Endothelial cell of hepatic sinusoid (primary cell): ENCODE measurements around the gene SPAG7.

ENCODE experiments used
- in situ Hi-C: cut with HindIII; loops from 2 replicates; pipeline ENCODE4 v1.10.0; 2017; ENCODE audit warnings: low sequenced_read_pairs

Gene SPAG7

GRCh38 chr17:4967539-4968485 is at the start of gene SPAG7:
Gene SPAG7, minus strand, starts transcription at chr17:4967817. Its CDS starts 13 bp downstream, at chr17:4967804.
- in situ Hi-C loops = no loop called here

GRCh38 chr17:5014357-5014756 is 46.7 kb upstream of the SPAG7 start:
- in situ Hi-C loops = no loop called here

GRCh38 chr17:5011928-5012327 is 44.3 kb upstream of the SPAG7 start:
- in situ Hi-C loops = no loop called here

- in situ Hi-C loops = loop anchor here (5.0 kb wide), 1 partner anchor 56 kb away; the partner anchor contains the start of gene PFN1
Observed at GRCh38 chr17:5003214-5003867, 35.7 kb upstream of the SPAG7 start.

GRCh38 chr17:5002121-5002788 is 34.6 kb upstream of the SPAG7 start:
- in situ Hi-C loops = loop anchor here (5.0 kb wide), 1 partner anchor 55 kb away; the partner anchor contains the start of gene PFN1

GRCh38 chr17:5000237-5000639 is 32.6 kb upstream of the SPAG7 start:
- in situ Hi-C loops = loop anchor here (5.0 kb wide), 1 partner anchor 53 kb away; the partner anchor contains the start of gene PFN1

- in situ Hi-C loops = loop anchor here (5.0 kb wide), 1 partner anchor 52 kb away; the partner anchor contains the start of gene PFN1
Observed at GRCh38 chr17:4999430-5000093, 31.9 kb upstream of the SPAG7 start.

GRCh38 chr17:4998732-4999429 is 31.3 kb upstream of the SPAG7 start:
- in situ Hi-C loops = no loop called here

GRCh38 chr17:4998027-4998731 is 30.6 kb upstream of the SPAG7 start:
- in situ Hi-C loops = no loop called here

GRCh38 chr17:4997302-4998026 is 29.8 kb upstream of the SPAG7 start, which contains the start of the genes INCA1 and KIF1C:
Gene INCA1, minus strand, starts transcription at chr17:4997522. Its CDS starts 3,085 bp downstream, at chr17:4994437.
Gene KIF1C, plus strand, starts transcription at chr17:4997950. Its CDS starts 2,297 bp downstream, at chr17:5000247.
- in situ Hi-C loops = no loop called here

GRCh38 chr17:4994081-4994595 is 26.5 kb upstream of the SPAG7 start:
- in situ Hi-C loops = no loop called here

- in situ Hi-C loops = no loop called here
Observed at GRCh38 chr17:4987767-4988567, 20.4 kb upstream of the SPAG7 start.

- in situ Hi-C loops = no loop called here
Observed at GRCh38 chr17:4986951-4987766, 19.5 kb upstream of the SPAG7 start, which contains the start of gene CAMTA2. Gene CAMTA2, minus strand, starts transcription at chr17:4987675. Its CDS starts 1,453 bp downstream, at chr17:4986222.

GRCh38 chr17:4986403-4986802 is 18.8 kb upstream of the SPAG7 start:
- in situ Hi-C loops = no loop called here

GRCh38 chr17:4982305-4982704 is 14.7 kb upstream of the SPAG7 start:
- in situ Hi-C loops = no loop called here

- in situ Hi-C loops = no loop called here
Observed at GRCh38 chr17:4980644-4981216, 13.1 kb upstream of the SPAG7 start.
